Uterus (tissue), 4 donors: ENCODE data around the gene ETS1. TPM values are rescaled to one million over a fixed set of nuclear protein-coding genes. Genes with fewer than 3 reads are reported as not detected.
"Not testable (repeated sequence)": the region's sequence is repeated elsewhere in the genome, so short reads cannot be mapped to it uniquely, and the experiment has no call there.

Source experiments
- DNase-seq, 2 donors: peaks; one replicate each; pipeline ENCODE4 v3.0.0-alpha.2; 2019 to 2020
- H3K27ac ChIP-seq, 2 donors: fragments of 200-600 bp; sonication (generic); 1 replicate in 1 of 2; 2 replicates in 1 of 2; pipeline ENCODE4 v1.5.1; 2016 to 2018
- H3K27me3 ChIP-seq, 2 donors: fragments of 200-600 bp; sonication (generic); one replicate each; pipeline ENCODE4 v1.5.1; 2018 to 2019; ENCODE audit warnings: control low read depth in 1 of 2
- H3K36me3 ChIP-seq, 2 donors: fragments of 200-600 bp; sonication (generic); one replicate each; pipeline ENCODE4 v1.5.1; 2019; ENCODE audit warnings: control low read depth in 1 of 2
- H3K4me1 ChIP-seq, 2 donors: fragments of 200-600 bp; sonication (generic); one replicate each; pipeline ENCODE4 v1.5.1; 2018 to 2019; ENCODE audit warnings: control low read depth in 1 of 2
- H3K4me3 ChIP-seq, 2 donors: fragments of 200-600 bp; sonication (generic); 1 replicate in 1 of 2; 2 replicates in 1 of 2; pipeline ENCODE4 v1.5.1; 2018 to 2019; ENCODE audit warnings: mild to moderate bottlenecking in 1 of 2
- H3K9me3 ChIP-seq, 2 donors: fragments of 200-600 bp; sonication (generic); one replicate each; pipeline ENCODE4 v1.5.1; 2019; ENCODE audit warnings: control low read depth in 1 of 2
- CTCF ChIP-seq, 4 experiments: fragments of 200-600 bp in 2 of 4; fragments of 450-650 bp in 2 of 4; sonication (generic) in 2 of 4; IDR thresholded peaks; one replicate each; pipeline ENCODE4 v1.5.1; 2016 to 2019; ENCODE audit warnings: antibody characterized with exemption in 4 of 4, mild to moderate bottlenecking in 2 of 4, moderate library complexity in 1 of 4
- POLR2A ChIP-seq, 2 donors: fragments of 450-650 bp; IDR thresholded peaks; one replicate each; pipeline ENCODE4 v1.6.1; 2016; ENCODE audit warnings: antibody characterized with exemption in 2 of 2, mild to moderate bottlenecking in 1 of 2, moderate library complexity in 1 of 2
- intact Hi-C: fragments of 100-400 bp; cut with DNase I; formaldehyde crosslinking; loops from one replicate; pipeline ENCODE4 v1.15.1; 2023; ENCODE audit warnings: low total_unique reads
- total RNA-seq, 4 donors: library from RNA; depleted of rRNA in 3 of 4; stranded (reverse); fragments of >200 nt in 3 of 4; gene quantifications; one replicate each; pipeline versions ENCODE4 v1.1.0 to v1.2.4, GENCODE V29; 2014 to 2023
- donor health status: DM: yes; HTN: yes; CAD: no.

The ETS1 gene
- total RNA-seq, 4 donors from 2014 or later = 24.1 to 80.9 (median 58.3) TPM

GRCh38 chr11:128447233-128447632 lies 140.1 kb downstream of the ETS1 start:
- no peak for TF ChIP-seq POLR2A (IDR thresholded peaks at IDR 0.05)
- H3K4me1 ChIP-seq = no peaks in the 10 kb centered on the region
- no peak for DNase-seq
- H3K4me3 ChIP-seq = no peak overlapping the region
- intact Hi-C loops = no loop called here
- no peaks in the 10 kb centered on the region for H3K36me3 ChIP-seq
- H3K27me3 ChIP-seq = no peaks in the 10 kb centered on the region
- H3K9me3 ChIP-seq = no peaks in the 10 kb centered on the region
- H3K27ac ChIP-seq = no peak overlapping the region

- H3K27me3 ChIP-seq, H3K9me3 ChIP-seq, H3K27ac ChIP-seq, H3K36me3 ChIP-seq, H3K4me3 ChIP-seq, H3K4me1 ChIP-seq, DNase-seq, intact Hi-C loops: not testable (repeated sequence)
Observed at GRCh38 chr11:128445921-128446320, 141.4 kb downstream of the ETS1 start.

- DNase-seq = no peak
- Histone ChIP-seq H3K4me1 (no peaks in the 10 kb centered on the region), H3K9me3 (no peaks in the 10 kb centered on the region), H3K4me3 (no peak overlapping the region), H3K27me3 (no peaks in the 10 kb centered on the region), H3K27ac (peak overlapping the region; percentile 20 to 49), H3K36me3 (no peaks in the 10 kb centered on the region)
- intact Hi-C loops = no loop called here
- no peak for TF ChIP-seq POLR2A (IDR thresholded peaks at IDR 0.05)
- TF ChIP-seq CTCF (IDR thresholded peaks at IDR 0.05) = no peak
Observed at GRCh38 chr11:128437136-128437535, 150.2 kb downstream of the ETS1 start.

- no peak overlapping the region for H3K27ac ChIP-seq
- no peaks in the 10 kb centered on the region for H3K4me1 ChIP-seq
- H3K36me3 ChIP-seq = no peaks in the 10 kb centered on the region
- no peaks in the 10 kb centered on the region for H3K27me3 ChIP-seq
- intact Hi-C loops = no loop called here
- no peaks in the 10 kb centered on the region for H3K9me3 ChIP-seq
- TF ChIP-seq CTCF (IDR thresholded peaks at IDR 0.05) (no peak), POLR2A (IDR thresholded peaks at IDR 0.05) (no peak)
- H3K4me3 ChIP-seq = no peak overlapping the region
- no peak for DNase-seq
Observed at GRCh38 chr11:128434818-128435217, 152.5 kb downstream of the ETS1 start.

GRCh38 chr11:128434411-128434810 lies 152.9 kb downstream of the ETS1 start:
- intact Hi-C loops = no loop called here
- no peaks in the 10 kb centered on the region for H3K9me3 ChIP-seq
- TF ChIP-seq POLR2A (IDR thresholded peaks at IDR 0.05) = no peak
- TF ChIP-seq CTCF (IDR thresholded peaks at IDR 0.05) = no peak
- H3K36me3 ChIP-seq = no peaks in the 10 kb centered on the region
- H3K27ac ChIP-seq = no peak overlapping the region
- no peaks in the 10 kb centered on the region for H3K27me3 ChIP-seq
- DNase-seq = no peak
- H3K4me3 ChIP-seq = no peak overlapping the region
- no peaks in the 10 kb centered on the region for H3K4me1 ChIP-seq

DNA sequence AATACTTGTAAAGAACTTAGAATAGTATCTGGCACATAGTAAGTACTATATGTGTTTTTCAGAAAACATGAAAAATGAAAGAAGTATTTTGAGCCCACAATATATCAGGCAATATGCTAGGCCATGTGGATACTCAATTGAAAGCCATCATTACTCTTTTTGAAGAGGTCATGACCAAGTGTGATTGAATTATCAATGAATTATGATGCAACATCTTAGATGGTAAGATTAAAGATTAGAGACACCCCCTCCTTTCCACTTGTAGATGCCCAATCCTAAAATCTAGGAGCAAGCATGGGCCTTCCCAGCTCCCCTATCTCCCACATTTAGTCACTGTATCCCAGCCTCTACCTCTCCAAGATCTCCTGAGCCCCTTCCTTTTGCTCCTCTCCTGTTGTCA lies 154.4 kb downstream of the ETS1 start:
- H3K4me1 ChIP-seq = no peaks in the 10 kb centered on the region
- H3K27me3 ChIP-seq = no peaks in the 10 kb centered on the region
- H3K4me3 ChIP-seq = no peak overlapping the region
- no peaks in the 10 kb centered on the region for H3K9me3 ChIP-seq
- TF ChIP-seq CTCF (IDR thresholded peaks at IDR 0.05) (no peak), POLR2A (IDR thresholded peaks at IDR 0.05) (no peak)
- intact Hi-C loops = no loop called here
- H3K36me3 ChIP-seq = no peaks in the 10 kb centered on the region
- no peak overlapping the region for H3K27ac ChIP-seq
- DNase-seq = no peak
